ENCODE measurements around the gene PDILT.
"Not testable (repeated sequence)": the region's sequence is repeated elsewhere in the genome, so short reads cannot be mapped to it uniquely, and the experiment has no call there.

Gene PDILT

DNA sequence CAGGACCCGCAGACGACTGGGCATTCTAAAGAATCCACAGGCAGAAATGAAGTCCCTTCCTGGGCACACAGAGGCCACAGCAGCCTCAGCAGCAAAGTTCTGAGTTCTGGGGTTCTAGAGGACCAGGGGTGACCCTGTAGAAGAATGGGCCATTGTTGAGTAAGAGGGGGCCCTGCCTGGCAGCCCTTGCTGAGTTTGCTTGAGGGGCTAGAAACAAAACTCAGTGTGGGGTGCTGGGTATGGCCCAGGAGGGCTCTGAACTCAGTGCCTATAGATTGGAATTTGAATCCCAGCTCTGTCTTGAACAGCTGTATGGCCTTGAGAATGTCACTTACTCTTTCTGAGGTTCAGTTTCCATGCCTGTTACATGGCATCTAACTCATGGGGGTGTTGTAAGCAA is at the start of gene PDILT:
Gene PDILT (minus strand): TSS at position 101 of the 400 bp plus-strand sequence. CDS start 5,437 bp downstream, outside the sequence.
- DNase-seq (ENCODE audit: extremely low read depth, low read depth), result no peak
- TF ChIP-seq, protein P1, sequence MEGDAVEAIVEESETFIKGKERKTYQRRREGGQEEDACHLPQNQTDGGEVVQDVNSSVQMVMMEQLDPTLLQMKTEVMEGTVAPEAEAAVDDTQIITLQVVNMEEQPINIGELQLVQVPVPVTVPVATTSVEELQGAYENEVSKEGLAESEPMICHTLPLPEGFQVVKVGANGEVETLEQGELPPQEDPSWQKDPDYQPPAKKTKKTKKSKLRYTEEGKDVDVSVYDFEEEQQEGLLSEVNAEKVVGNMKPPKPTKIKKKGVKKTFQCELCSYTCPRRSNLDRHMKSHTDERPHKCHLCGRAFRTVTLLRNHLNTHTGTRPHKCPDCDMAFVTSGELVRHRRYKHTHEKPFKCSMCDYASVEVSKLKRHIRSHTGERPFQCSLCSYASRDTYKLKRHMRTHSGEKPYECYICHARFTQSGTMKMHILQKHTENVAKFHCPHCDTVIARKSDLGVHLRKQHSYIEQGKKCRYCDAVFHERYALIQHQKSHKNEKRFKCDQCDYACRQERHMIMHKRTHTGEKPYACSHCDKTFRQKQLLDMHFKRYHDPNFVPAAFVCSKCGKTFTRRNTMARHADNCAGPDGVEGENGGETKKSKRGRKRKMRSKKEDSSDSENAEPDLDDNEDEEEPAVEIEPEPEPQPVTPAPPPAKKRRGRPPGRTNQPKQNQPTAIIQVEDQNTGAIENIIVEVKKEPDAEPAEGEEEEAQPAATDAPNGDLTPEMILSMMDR (IDR thresholded peaks at IDR 0.05; ENCODE audit: low read depth, low read length, missing control alignments), result no peak
- H3K4me3 ChIP-seq (replicated peaks; ENCODE audit: low read depth, low read length), result no peak within 1 kb of the TSS

DNA sequence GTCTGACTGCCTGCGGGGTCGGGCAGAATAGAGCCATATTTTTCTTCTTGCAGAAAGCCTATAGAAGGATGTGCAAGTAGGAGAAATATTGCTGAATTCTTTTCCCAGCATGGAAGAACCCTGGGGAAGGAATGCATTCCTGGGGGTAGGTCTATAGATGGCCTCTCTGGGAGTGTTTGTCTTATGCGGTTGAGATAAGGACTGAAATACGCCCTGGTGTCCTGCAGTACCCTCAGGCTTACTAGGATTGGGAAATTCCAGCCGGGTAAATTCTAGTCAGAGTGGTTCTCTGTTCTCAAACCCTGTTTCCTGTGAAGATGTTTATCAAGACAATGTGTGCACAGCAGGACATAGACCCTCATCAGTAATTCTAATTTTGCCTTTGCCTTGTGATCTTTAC is 49.1 kb upstream of the PDILT start:
- not testable (repeated sequence) for DNase-seq (ENCODE audit: extremely low read depth, low read depth)

DNA sequence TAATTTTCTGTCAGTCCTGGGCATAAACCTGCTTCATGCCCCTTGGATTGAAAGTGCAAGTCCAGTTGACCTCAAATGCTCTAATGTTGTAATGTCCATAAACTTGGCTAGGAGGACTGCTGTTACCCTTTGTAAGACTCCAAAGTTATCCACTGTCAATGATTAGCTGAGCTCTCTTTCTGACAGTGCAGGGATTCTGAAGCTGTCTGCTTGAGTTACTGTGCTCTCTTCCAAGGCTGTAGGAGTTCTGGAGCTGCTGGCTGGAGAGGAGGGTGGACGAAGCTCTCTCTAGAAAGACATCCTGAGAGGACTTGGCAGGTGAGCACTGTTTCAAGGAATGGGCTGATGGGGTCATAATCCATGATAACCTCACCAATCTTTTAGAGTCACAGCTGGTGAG is 46.8 kb upstream of the PDILT start, which contains the start of gene ACSM2A:
Gene ACSM2A (plus strand): TSS at position 158 of the 400 bp plus-strand sequence. CDS start 8,594 bp downstream, outside the sequence.
- not testable (repeated sequence) for DNase-seq (ENCODE audit: extremely low read depth, low read depth); H3K4me3 ChIP-seq (replicated peaks; ENCODE audit: low read depth, low read length)

More for the DNA sequence above, 49.1 kb upstream of the PDILT start:
- H3K4me3 ChIP-seq (replicated peaks; ENCODE audit: low read depth, low read length), result not testable (repeated sequence)

DNA sequence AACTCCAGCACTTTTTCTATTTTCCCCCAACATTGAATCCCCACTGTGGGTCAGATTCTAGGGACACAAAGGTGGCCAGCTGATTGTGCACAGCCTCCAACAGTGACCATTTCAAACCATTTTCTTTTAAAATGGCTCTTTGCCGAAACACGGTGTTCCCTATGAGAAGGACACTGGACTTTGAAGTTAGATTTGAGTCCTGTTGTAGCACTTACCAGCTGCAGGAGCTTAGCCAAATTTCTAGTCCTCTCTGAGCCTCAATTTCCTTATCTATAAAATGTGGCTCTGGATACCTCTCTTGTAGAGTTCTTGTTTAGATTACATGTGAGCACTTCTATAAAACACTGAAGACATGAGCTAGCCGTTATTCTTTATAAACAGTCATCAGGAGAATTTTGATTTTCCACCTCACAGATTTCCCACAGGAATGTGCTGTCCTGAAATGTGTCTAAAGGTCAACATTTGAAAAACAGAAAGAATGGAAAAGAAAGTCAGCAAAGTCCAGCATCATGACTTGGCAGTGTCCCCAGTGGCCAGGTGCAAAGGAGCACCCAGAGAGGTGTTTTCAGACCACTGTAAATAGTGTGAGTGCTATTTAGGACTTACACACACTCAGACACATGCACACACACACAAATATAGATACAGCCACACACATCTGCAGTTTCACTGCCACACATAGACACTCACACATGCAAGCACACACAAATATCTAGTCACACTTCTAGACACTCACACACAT is 42.3 kb upstream of the PDILT start:
- not testable (repeated sequence) for DNase-seq (ENCODE audit: extremely low read depth, low read depth); H3K4me3 ChIP-seq (replicated peaks; ENCODE audit: low read depth, low read length)

DNA sequence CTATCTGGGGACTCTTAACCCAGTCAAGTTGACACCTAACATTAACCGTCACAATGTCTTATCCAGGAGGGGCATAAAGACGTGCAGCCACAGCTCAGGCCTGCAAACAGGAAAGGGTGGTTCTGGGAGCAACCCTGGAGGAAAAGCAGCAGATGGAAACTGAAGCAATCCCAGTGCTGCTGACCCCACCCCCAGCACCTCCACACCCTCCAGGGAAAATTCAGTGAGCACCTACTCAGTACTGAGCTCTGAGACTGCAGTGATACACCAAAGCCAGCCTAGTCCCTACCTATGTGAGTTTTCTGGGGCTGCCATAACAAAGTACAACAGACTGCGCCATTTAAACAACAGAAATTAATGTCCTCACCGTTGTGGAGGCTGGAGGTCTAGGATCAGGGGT is 37.3 kb upstream of the PDILT start:
- DNase-seq (ENCODE audit: extremely low read depth, low read depth), result not testable (repeated sequence)

GRCh38 chr16:20441191-20441590 is 36.7 kb upstream of the PDILT start:
- no peak overlapping the region for H3K4me3 ChIP-seq (replicated peaks; ENCODE audit: low read depth, low read length)
- TF ChIP-seq, protein P1 (IDR thresholded peaks at IDR 0.05; ENCODE audit: low read depth, low read length, missing control alignments), result no peak
- no peak for DNase-seq (ENCODE audit: extremely low read depth, low read depth)

More for the DNA sequence above, 37.3 kb upstream of the PDILT start:
- not testable (repeated sequence) for H3K4me3 ChIP-seq (replicated peaks; ENCODE audit: low read depth, low read length)

DNA sequence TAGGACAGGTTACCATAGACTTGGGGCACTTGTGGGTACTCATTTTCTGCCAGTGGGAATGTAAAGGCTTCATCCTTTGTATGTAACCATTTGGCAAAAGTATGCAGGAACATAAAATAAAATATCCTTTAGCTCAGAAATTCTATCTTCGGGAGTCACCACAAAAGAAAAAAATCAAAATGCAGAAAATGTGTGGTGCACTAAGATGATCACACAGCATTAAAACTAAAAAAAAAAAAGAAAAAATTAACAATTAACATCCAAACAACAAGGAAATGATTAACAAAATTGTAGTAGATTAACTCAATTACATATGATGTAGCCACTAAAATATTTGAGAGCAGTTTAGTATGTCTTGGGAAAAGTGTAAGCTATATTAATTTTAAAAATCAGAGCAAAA is 36.2 kb upstream of the PDILT start:
- DNase-seq (ENCODE audit: extremely low read depth, low read depth); H3K4me3 ChIP-seq (replicated peaks; ENCODE audit: low read depth, low read length): not testable (repeated sequence)

DNA sequence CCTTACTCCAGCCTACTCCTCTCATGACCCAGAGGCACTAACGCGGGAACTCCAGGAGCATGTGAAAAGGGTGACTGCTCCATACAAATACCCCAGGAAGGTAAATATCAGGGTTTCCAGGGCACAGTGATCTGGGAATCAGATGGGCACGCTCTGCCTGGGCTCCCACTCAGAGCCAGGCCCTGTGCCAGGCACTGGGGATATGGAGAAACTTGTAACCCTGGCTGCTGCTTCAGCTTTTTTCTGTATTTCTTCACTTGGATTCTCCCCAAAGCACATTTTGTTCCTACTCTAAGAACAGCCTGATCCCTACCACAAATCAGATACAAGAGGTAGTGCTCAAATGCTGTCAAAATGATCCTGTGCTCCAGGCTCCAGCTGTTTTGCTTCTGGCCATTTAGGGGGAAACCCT is 35.3 kb upstream of the PDILT start:
- DNase-seq (ENCODE audit: extremely low read depth, low read depth); H3K4me3 ChIP-seq (replicated peaks; ENCODE audit: low read depth, low read length): not testable (repeated sequence)

DNA sequence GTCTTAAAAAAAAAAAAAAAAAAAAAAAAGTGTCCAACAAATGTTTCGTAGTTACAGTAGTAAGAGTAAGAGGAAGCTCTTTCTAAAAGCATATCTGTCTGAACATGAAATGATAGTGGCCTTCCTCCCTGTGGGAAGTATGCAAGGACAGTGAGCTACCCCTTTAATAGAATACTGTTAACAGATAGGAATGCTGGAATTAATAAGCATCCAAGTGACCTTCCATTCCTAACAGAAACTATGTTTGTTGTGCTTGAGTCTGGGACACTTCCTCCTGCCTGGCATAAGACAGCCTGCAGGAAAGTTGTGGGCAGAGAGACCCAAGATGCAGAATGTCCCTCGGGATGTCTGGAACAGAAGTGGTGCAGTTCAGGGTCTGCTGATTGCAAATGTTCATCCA is 34.4 kb upstream of the PDILT start:
- not testable (repeated sequence) for DNase-seq (ENCODE audit: extremely low read depth, low read depth); H3K4me3 ChIP-seq (replicated peaks; ENCODE audit: low read depth, low read length)

GRCh38 chr16:20430948-20431347 is 26.4 kb upstream of the PDILT start:
- TF ChIP-seq, protein P1 (IDR thresholded peaks at IDR 0.05; ENCODE audit: low read depth, low read length, missing control alignments), result no peak

GRCh38 chr16:20430480-20430879 is 25.9 kb upstream of the PDILT start:
- not testable (repeated sequence) for DNase-seq (ENCODE audit: extremely low read depth, low read depth); H3K4me3 ChIP-seq (replicated peaks; ENCODE audit: low read depth, low read length)

More at GRCh38 chr16:20430948-20431347, 26.4 kb upstream of the PDILT start:
- H3K4me3 ChIP-seq (replicated peaks; ENCODE audit: low read depth, low read length), result no peak overlapping the region
- no peak for DNase-seq (ENCODE audit: extremely low read depth, low read depth)

GRCh38 chr16:20429499-20429898 is 25.0 kb upstream of the PDILT start:
- H3K4me3 ChIP-seq (replicated peaks; ENCODE audit: low read depth, low read length); DNase-seq (ENCODE audit: extremely low read depth, low read depth): not testable (repeated sequence)

DNA sequence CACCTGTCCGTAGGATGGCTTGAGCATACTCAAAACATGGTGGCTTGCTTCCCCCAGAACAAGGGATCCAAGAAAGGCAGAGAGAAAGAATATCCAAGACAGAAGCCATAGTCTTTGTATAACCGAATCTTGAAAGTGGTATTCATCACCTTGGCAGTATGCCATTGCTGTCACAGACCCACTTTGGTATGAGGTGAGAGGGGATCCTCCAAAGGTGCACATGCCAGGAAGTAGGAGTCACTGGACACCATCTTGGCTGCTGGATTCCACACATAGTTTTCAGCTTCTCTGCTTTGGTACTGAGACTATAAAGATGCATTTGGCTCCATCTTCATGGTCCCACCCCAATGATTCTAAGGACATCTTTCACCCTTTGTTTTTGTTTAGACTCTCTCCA is 22.9 kb upstream of the PDILT start:
- not testable (repeated sequence) for DNase-seq (ENCODE audit: extremely low read depth, low read depth); H3K4me3 ChIP-seq (replicated peaks; ENCODE audit: low read depth, low read length)

Measured in HFF-Myc (cell line).